ENCODE measurements around the gene SELENON. TPM values are rescaled to one million over a fixed set of nuclear protein-coding genes. Genes with fewer than 3 reads are reported as not detected.

Gene SELENON
- polyA plus RNA-seq, 1 experiment = 39.9 TPM

DNA sequence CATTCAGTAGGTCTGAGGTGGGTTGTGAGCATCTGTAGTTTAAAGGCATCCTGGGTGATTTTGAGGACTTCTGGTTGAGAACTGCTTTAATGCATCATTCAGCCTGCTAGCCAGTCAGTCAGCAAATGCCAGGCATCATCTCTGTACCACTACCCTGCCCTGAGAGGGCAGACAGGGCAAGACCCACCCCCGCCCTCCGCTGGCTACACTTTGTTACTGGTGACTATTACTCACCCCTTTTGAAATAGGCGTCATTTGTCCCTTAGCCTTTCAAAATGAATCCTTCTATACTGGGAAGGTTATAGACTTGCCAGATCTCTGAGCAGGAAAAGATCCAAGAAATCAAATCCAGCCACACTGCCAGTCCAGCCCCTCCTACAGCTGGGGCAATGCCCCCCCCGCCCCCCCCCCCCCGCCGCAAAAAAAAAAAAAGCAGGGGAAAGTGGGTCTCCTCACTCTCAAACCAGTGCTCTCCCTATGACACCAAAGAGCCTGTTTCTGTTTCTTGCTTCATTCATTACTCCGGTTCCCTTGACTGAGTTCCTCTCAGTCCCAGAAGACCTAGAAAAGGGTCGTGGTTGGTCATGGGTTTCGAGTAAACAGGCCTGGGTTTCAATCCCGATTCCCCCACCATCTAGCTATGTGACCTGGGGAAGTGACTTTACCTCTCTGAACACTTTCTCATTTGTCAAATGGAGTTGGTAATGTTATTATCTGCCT lies 4.4 kb downstream of the SELENON start:
- Histone ChIP-seq H3K36me3 (ENCODE audit: control insufficient read depth, insufficient read depth, low read length) (peaks cover 8% of the 10 kb centered on the region), H3K27me3 (ENCODE audit: control insufficient read depth, insufficient read depth, low read length) (no peaks in the 10 kb centered on the region), H3K4me3 (ENCODE audit: low read depth, low read length) (no peak overlapping the region)
- no peak for TF ChIP-seq CTCF (IDR thresholded peaks at IDR 0.05; ENCODE audit: insufficient read depth, low read depth, low read length)
- ChIA-PET POLR2A (interaction anchor here (0.6 kb wide), 1 partner anchor 1702 kb away, joined by 8 read pairs; no protein-coding TSS in a partner anchor), CTCF (interaction anchor here (0.7 to 1.3 kb wide), 2 partner anchors 193 to 196 kb away, joined by 3 to 6 read pairs; partner anchors contain the start of gene PAFAH2)
- DNase-seq (ENCODE audit: low read depth) = no peak

DNA sequence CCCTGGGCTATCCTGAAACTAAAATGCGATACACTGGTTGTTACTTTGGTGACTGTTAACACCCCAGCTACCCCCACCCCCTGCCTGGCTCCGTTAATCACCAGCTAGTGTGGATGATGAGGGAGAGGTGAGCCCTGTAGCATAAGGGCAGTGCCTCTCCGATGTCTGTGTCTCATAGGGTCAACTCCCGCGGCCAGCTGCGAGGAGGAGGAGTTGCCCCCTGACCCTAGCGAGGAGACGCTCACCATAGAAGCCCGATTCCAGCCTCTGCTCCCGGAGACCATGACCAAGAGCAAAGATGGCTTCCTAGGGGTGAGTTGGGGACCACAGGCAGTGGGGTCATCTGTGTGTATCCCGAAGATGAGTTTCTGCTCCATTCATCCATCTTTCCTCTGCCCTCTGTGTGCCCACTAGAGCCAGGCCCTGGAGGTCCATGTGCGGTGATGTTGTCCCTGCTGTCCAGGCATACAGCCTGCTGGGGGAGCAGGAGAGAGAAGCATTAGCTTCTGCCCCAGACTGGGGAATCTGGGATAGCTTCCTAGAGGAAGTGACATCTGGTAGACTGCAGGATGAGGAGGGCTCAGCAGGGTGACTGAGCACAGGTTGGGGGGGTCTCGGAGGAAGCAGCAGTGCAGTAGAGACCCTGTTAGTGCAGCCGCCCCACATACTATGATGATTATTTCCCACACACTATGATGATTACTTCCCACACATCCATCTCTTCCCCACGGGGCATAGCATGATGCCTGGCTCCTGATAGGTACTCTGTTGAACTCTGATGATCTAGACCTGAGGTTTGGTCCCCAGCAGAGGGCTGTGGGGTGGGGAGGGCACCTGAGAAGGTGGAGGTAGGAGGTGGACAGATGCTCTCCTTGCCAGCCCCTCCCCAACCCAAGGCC lies 5.2 kb downstream of the SELENON start:
- no peak overlapping the region for H3K4me3 ChIP-seq (ENCODE audit: low read depth, low read length)
- no peak for DNase-seq (ENCODE audit: low read depth)
- CTCF ChIA-PET = interaction anchor here (0.7 to 1.3 kb wide), 2 partner anchors 192 to 197 kb away, joined by 3 to 6 read pairs; partner anchors contain the start of gene PAFAH2
- H3K36me3 ChIP-seq (ENCODE audit: control insufficient read depth, insufficient read depth, low read length) = peaks cover 12% of the 10 kb centered on the region
- no peaks in the 10 kb centered on the region for H3K27me3 ChIP-seq (ENCODE audit: control insufficient read depth, insufficient read depth, low read length)
- no peak for TF ChIP-seq CTCF (IDR thresholded peaks at IDR 0.05; ENCODE audit: insufficient read depth, low read depth, low read length)
- POLR2A ChIA-PET = no interaction called here

GRCh38 chr1:25805863-25806225 lies 5.9 kb downstream of the SELENON start:
- ChIA-PET CTCF (no interaction called here), POLR2A (no interaction called here)
- no peak for TF ChIP-seq CTCF (IDR thresholded peaks at IDR 0.05; ENCODE audit: insufficient read depth, low read depth, low read length)
- Histone ChIP-seq H3K36me3 (ENCODE audit: control insufficient read depth, insufficient read depth, low read length) (peaks cover 16% of the 10 kb centered on the region), H3K27me3 (ENCODE audit: control insufficient read depth, insufficient read depth, low read length) (no peaks in the 10 kb centered on the region), H3K4me3 (ENCODE audit: low read depth, low read length) (no peak overlapping the region)
- DNase-seq (ENCODE audit: low read depth) = no peak

- TF ChIP-seq CTCF (IDR thresholded peaks at IDR 0.05; ENCODE audit: insufficient read depth, low read depth, low read length) = no peak
- Histone ChIP-seq H3K27me3 (ENCODE audit: control insufficient read depth, insufficient read depth, low read length) (no peaks in the 10 kb centered on the region), H3K36me3 (ENCODE audit: control insufficient read depth, insufficient read depth, low read length) (peaks cover 18% of the 10 kb centered on the region), H3K4me3 (ENCODE audit: low read depth, low read length) (no peak overlapping the region)
- CTCF ChIA-PET = interaction anchor here (1.4 kb wide), 1 partner anchor 10 kb away, joined by 3 read pairs; no protein-coding TSS in a partner anchor
- POLR2A ChIA-PET = no interaction called here
- DNase-seq (ENCODE audit: low read depth) = no peak
Measured at GRCh38 chr1:25806418-25806817, 6.4 kb downstream of the SELENON start.
